Dendritic cell treated with granulocyte-macrophage colony-stimulating factor and Interleukin-4, amounts not matched to agents 40 ng/mL and 50 ng/mL, for 4 days (primary cell): Measurements from ENCODE around the gene AKR7A2.
"Not testable (repeated sequence)": the region's sequence is repeated elsewhere in the genome, so short reads cannot be mapped to it uniquely, and the experiment has no call there.

ENCODE experiments used
- H3K27ac Mint-ChIP-seq: one replicate; pipeline ENCODE4 v1.8.0; 2022; ENCODE audit warnings: mild to moderate bottlenecking, mixed read lengths
- H3K27me3 Mint-ChIP-seq: one replicate; pipeline ENCODE4 v1.8.0; 2022; ENCODE audit warnings: mild to moderate bottlenecking, mixed read lengths
- H3K36me3 Mint-ChIP-seq: one replicate; pipeline ENCODE4 v1.8.0; 2022; ENCODE audit warnings: low read depth, mixed read lengths
- H3K4me1 Mint-ChIP-seq: one replicate; pipeline ENCODE4 v1.8.0; 2022; ENCODE audit warnings: low read depth, mixed read lengths
- H3K4me3 Mint-ChIP-seq: one replicate; pipeline ENCODE4 v1.8.0; 2022; ENCODE audit warnings: mild to moderate bottlenecking, moderate library complexity, mixed read lengths
- H3K9me3 Mint-ChIP-seq: one replicate; pipeline ENCODE4 v1.8.0; 2022; ENCODE audit warnings: mixed read lengths
- intact Hi-C: fragments of 100-400 bp; cut with micrococcal nuclease; formaldehyde crosslinking; loops from one replicate; pipeline ENCODE4 v1.15.0; 2022

Gene AKR7A2

GRCh38 chr1:19287436-19288185 lies 24.3 kb downstream of the AKR7A2 start:
- intact Hi-C loops, result no loop called here
- H3K4me1 Mint-ChIP-seq, result peaks cover 11% of the 10 kb centered on the region
- H3K36me3 Mint-ChIP-seq, result no peaks in the 10 kb centered on the region
- H3K27ac Mint-ChIP-seq, result peak overlapping the region; percentile 24
- H3K9me3 Mint-ChIP-seq, result peaks cover 11% of the 10 kb centered on the region
- peaks cover 26% of the 10 kb centered on the region for H3K27me3 Mint-ChIP-seq
- peak overlapping the region; percentile 67 for H3K4me3 Mint-ChIP-seq

GRCh38 chr1:19285807-19286206 lies 26.1 kb downstream of the AKR7A2 start:
- H3K27ac Mint-ChIP-seq, H3K4me3 Mint-ChIP-seq, H3K9me3 Mint-ChIP-seq, H3K36me3 Mint-ChIP-seq, intact Hi-C loops: not testable (repeated sequence)
- Mint-ChIP-seq H3K27me3 (peaks cover 26% of the 10 kb centered on the region), H3K4me1 (peaks cover 11% of the 10 kb centered on the region)

- intact Hi-C loops, H3K27ac Mint-ChIP-seq, H3K9me3 Mint-ChIP-seq, H3K4me3 Mint-ChIP-seq, H3K36me3 Mint-ChIP-seq: not testable (repeated sequence)
- H3K4me1 Mint-ChIP-seq, result peaks cover 11% of the 10 kb centered on the region
- H3K27me3 Mint-ChIP-seq, result peaks cover 26% of the 10 kb centered on the region
Measured at GRCh38 chr1:19285366-19285765, 26.6 kb downstream of the AKR7A2 start.

- Mint-ChIP-seq H3K9me3 (no peaks in the 10 kb centered on the region), H3K27me3 (peaks cover 26% of the 10 kb centered on the region), H3K4me1 (peaks cover 11% of the 10 kb centered on the region), H3K4me3 (no peak overlapping the region), H3K27ac (no peak overlapping the region), H3K36me3 (no peaks in the 10 kb centered on the region)
- intact Hi-C loops, result no loop called here
Measured at GRCh38 chr1:19284881-19285280, 27.1 kb downstream of the AKR7A2 start.

GRCh38 chr1:19283891-19284290 lies 28.1 kb downstream of the AKR7A2 start:
- Mint-ChIP-seq H3K4me3 (no peak overlapping the region), H3K27me3 (peaks cover 18% of the 10 kb centered on the region), H3K36me3 (no peaks in the 10 kb centered on the region), H3K4me1 (peaks cover 6% of the 10 kb centered on the region), H3K27ac (no peak overlapping the region), H3K9me3 (no peaks in the 10 kb centered on the region)
- intact Hi-C loops, result no loop called here

- H3K9me3 Mint-ChIP-seq, result peaks cover 8% of the 10 kb centered on the region
- no peaks in the 10 kb centered on the region for H3K36me3 Mint-ChIP-seq
- peaks cover 10% of the 10 kb centered on the region for H3K4me1 Mint-ChIP-seq
- H3K27ac Mint-ChIP-seq, result no peak overlapping the region
- intact Hi-C loops, result no loop called here
- no peak overlapping the region for H3K4me3 Mint-ChIP-seq
- H3K27me3 Mint-ChIP-seq, result peaks cover 33% of the 10 kb centered on the region
Measured at GRCh38 chr1:19274636-19275035, 37.3 kb downstream of the AKR7A2 start.

GRCh38 chr1:19273844-19274531 lies 38.0 kb downstream of the AKR7A2 start:
- H3K4me1 Mint-ChIP-seq, H3K36me3 Mint-ChIP-seq, H3K27ac Mint-ChIP-seq, intact Hi-C loops, H3K9me3 Mint-ChIP-seq: not testable (repeated sequence)
- Mint-ChIP-seq H3K27me3 (peaks cover 33% of the 10 kb centered on the region), H3K4me3 (peak overlapping the region; percentile 18)

GRCh38 chr1:19273106-19273843 lies 38.7 kb downstream of the AKR7A2 start:
- Mint-ChIP-seq H3K27me3 (peaks cover 33% of the 10 kb centered on the region), H3K4me3 (peak overlapping the region; percentile 21), H3K36me3 (no peaks in the 10 kb centered on the region), H3K9me3 (peaks cover 8% of the 10 kb centered on the region), H3K27ac (no peak overlapping the region), H3K4me1 (peaks cover 10% of the 10 kb centered on the region)
- intact Hi-C loops, result no loop called here

GRCh38 chr1:19272064-19272463 lies 39.9 kb downstream of the AKR7A2 start:
- peaks cover 10% of the 10 kb centered on the region for H3K4me1 Mint-ChIP-seq
- peaks cover 8% of the 10 kb centered on the region for H3K9me3 Mint-ChIP-seq
- no peak overlapping the region for H3K4me3 Mint-ChIP-seq
- H3K27me3 Mint-ChIP-seq, result peaks cover 33% of the 10 kb centered on the region
- no peak overlapping the region for H3K27ac Mint-ChIP-seq
- no peaks in the 10 kb centered on the region for H3K36me3 Mint-ChIP-seq
- intact Hi-C loops, result no loop called here

- H3K4me1 Mint-ChIP-seq, H3K27ac Mint-ChIP-seq, intact Hi-C loops, H3K36me3 Mint-ChIP-seq, H3K9me3 Mint-ChIP-seq, H3K4me3 Mint-ChIP-seq: not testable (repeated sequence)
- peaks cover 29% of the 10 kb centered on the region for H3K27me3 Mint-ChIP-seq
Measured at GRCh38 chr1:19270343-19270730, 41.6 kb downstream of the AKR7A2 start.

GRCh38 chr1:19269427-19270342 lies 42.3 kb downstream of the AKR7A2 start:
- H3K4me3 Mint-ChIP-seq, H3K4me1 Mint-ChIP-seq, H3K9me3 Mint-ChIP-seq, intact Hi-C loops, H3K36me3 Mint-ChIP-seq, H3K27ac Mint-ChIP-seq: not testable (repeated sequence)
- peaks cover 24% of the 10 kb centered on the region for H3K27me3 Mint-ChIP-seq

- intact Hi-C loops, result no loop called here
- H3K4me3 Mint-ChIP-seq, result no peak overlapping the region
- peaks cover 1% of the 10 kb centered on the region for H3K4me1 Mint-ChIP-seq
- H3K27ac Mint-ChIP-seq, result no peak overlapping the region
- H3K36me3 Mint-ChIP-seq, result no peaks in the 10 kb centered on the region
- peaks cover 11% of the 10 kb centered on the region for H3K27me3 Mint-ChIP-seq
- no peaks in the 10 kb centered on the region for H3K9me3 Mint-ChIP-seq
Measured at GRCh38 chr1:19268445-19268844, 43.5 kb downstream of the AKR7A2 start.

GRCh38 chr1:19262744-19263143 lies 49.2 kb downstream of the AKR7A2 start:
- intact Hi-C loops, result no loop called here
- H3K9me3 Mint-ChIP-seq, result no peaks in the 10 kb centered on the region
- peaks cover 16% of the 10 kb centered on the region for H3K4me1 Mint-ChIP-seq

More at GRCh38 chr1:19262744-19263143, 49.2 kb downstream of the AKR7A2 start:
- H3K27ac Mint-ChIP-seq, result no peak overlapping the region
- peaks cover 30% of the 10 kb centered on the region for H3K36me3 Mint-ChIP-seq
- no peaks in the 10 kb centered on the region for H3K27me3 Mint-ChIP-seq
- H3K4me3 Mint-ChIP-seq, result no peak overlapping the region
